ENCODE data around the gene COX6B2. TPM values are rescaled to one million over a fixed set of nuclear protein-coding genes. Genes with fewer than 3 reads are reported as not detected.

The COX6B2 gene
- total RNA-seq, 1 donor from 2014 or later = not detected

- H3K4me1 ChIP-seq = peaks cover 25% of the 10 kb centered on the region
- H3K27me3 ChIP-seq = peaks cover 24% of the 10 kb centered on the region
- H3K79me2 ChIP-seq (ENCODE audit: low read depth) = no peaks in the 10 kb centered on the region
- Mint-ChIP-seq H3K4me1 (peaks cover 34% of the 10 kb centered on the region), H3K9me3 (peaks cover 4% of the 10 kb centered on the region), H3K27ac (no peak overlapping the region), H3K4me3 (peak overlapping the region; percentile 15), H3K36me3 (no peaks in the 10 kb centered on the region), H3K27me3 (ENCODE audit: insufficient read depth, low read depth) (peaks cover 23% of the 10 kb centered on the region)
- no peak overlapping the region for H3K9ac ChIP-seq
- H3K36me3 ChIP-seq = no peaks in the 10 kb centered on the region
- DNase-seq (ENCODE audit: low spot score) = peak; percentile 63
- no peak overlapping the region for H2AFZ ChIP-seq (replicated peaks)
- H3F3A ChIP-seq (ENCODE audit: low read depth) = peaks cover 31% of the 10 kb centered on the region
- H4K20me1 ChIP-seq (ENCODE audit: low read depth) = peaks cover 49% of the 10 kb centered on the region
- H3K9me3 ChIP-seq (ENCODE audit: low read depth) = no peaks in the 10 kb centered on the region
- peak overlapping the region; percentile 69 for H3K27ac ChIP-seq
- peak overlapping the region; percentile 27 for H3K4me3 ChIP-seq
- TF ChIP-seq CTCF (IDR thresholded peaks at IDR 0.05) (no peak), EZH2phosphoT487 (IDR thresholded peaks at IDR 0.05) (no peak), EZH2 (IDR thresholded peaks at IDR 0.05) (no peak)
- H3K4me2 ChIP-seq = peak overlapping the region; percentile 69
These were observed 6.0 kb downstream of the COX6B2 start for GRCh38 chr19:55348317-55349034.

- H2AFZ ChIP-seq (replicated peaks) = no peak overlapping the region
- peaks cover 28% of the 10 kb centered on the region for H3F3A ChIP-seq (ENCODE audit: low read depth)
- peak overlapping the region; percentile 69 for H3K4me2 ChIP-seq
- H4K20me1 ChIP-seq (ENCODE audit: low read depth) = peaks cover 50% of the 10 kb centered on the region
- H3K27me3 Mint-ChIP-seq (ENCODE audit: insufficient read depth, low read depth) = peaks cover 13% of the 10 kb centered on the region
- H3K36me3 ChIP-seq = no peaks in the 10 kb centered on the region
- H3K4me3 Mint-ChIP-seq = no peak overlapping the region
- H3K79me2 ChIP-seq (ENCODE audit: low read depth) = no peaks in the 10 kb centered on the region
- H3K36me3 Mint-ChIP-seq = peaks cover 3% of the 10 kb centered on the region
- H3K4me3 ChIP-seq = no peak overlapping the region
- H3K9me3 Mint-ChIP-seq = no peaks in the 10 kb centered on the region
- H3K4me1 ChIP-seq = peaks cover 21% of the 10 kb centered on the region
- no peak overlapping the region for H3K27ac ChIP-seq
- H3K4me1 Mint-ChIP-seq = peaks cover 28% of the 10 kb centered on the region
- peaks cover 15% of the 10 kb centered on the region for H3K27me3 ChIP-seq
- H3K27ac Mint-ChIP-seq = peak overlapping the region; percentile 46
- H3K9me3 ChIP-seq (ENCODE audit: low read depth) = no peaks in the 10 kb centered on the region
- H3K9ac ChIP-seq = no peak overlapping the region
- TF ChIP-seq EZH2phosphoT487 (IDR thresholded peaks at IDR 0.05) (no peak), EZH2 (IDR thresholded peaks at IDR 0.05) (no peak), CTCF (IDR thresholded peaks at IDR 0.05) (no peak)
- DNase-seq (ENCODE audit: low spot score) = no peak
These were observed 7.0 kb downstream of the COX6B2 start for GRCh38 chr19:55347442-55348009.

- H3K79me2 ChIP-seq (ENCODE audit: low read depth) = peaks cover 6% of the 10 kb centered on the region
- H3K9ac ChIP-seq = no peak overlapping the region
- no peak for DNase-seq (ENCODE audit: low spot score)
- Mint-ChIP-seq H3K4me1 (peaks cover 27% of the 10 kb centered on the region), H3K9me3 (no peaks in the 10 kb centered on the region), H3K27ac (no peak overlapping the region), H3K27me3 (ENCODE audit: insufficient read depth, low read depth) (peaks cover 8% of the 10 kb centered on the region), H3K36me3 (peaks cover 3% of the 10 kb centered on the region), H3K4me3 (no peak overlapping the region)
- H3F3A ChIP-seq (ENCODE audit: low read depth) = peaks cover 28% of the 10 kb centered on the region
- peaks cover 57% of the 10 kb centered on the region for H4K20me1 ChIP-seq (ENCODE audit: low read depth)
- H3K27me3 ChIP-seq = peaks cover 8% of the 10 kb centered on the region
- H2AFZ ChIP-seq (replicated peaks) = no peak overlapping the region
- H3K4me1 ChIP-seq = peaks cover 23% of the 10 kb centered on the region
- H3K4me3 ChIP-seq = no peak overlapping the region
- no peak overlapping the region for H3K27ac ChIP-seq
- no peak for TF ChIP-seq EZH2phosphoT487 (IDR thresholded peaks at IDR 0.05)
- TF ChIP-seq EZH2 (IDR thresholded peaks at IDR 0.05) = no peak
- H3K4me2 ChIP-seq = no peak overlapping the region
- no peaks in the 10 kb centered on the region for H3K36me3 ChIP-seq
- H3K9me3 ChIP-seq (ENCODE audit: low read depth) = no peaks in the 10 kb centered on the region
These were observed 7.6 kb downstream of the COX6B2 start for GRCh38 chr19:55346725-55347441.
